CD4-positive, alpha-beta memory T cell (primary cell): ENCODE data around the gene TIMM9. TPM values are rescaled to one million over a fixed set of nuclear protein-coding genes. Genes with fewer than 3 reads are reported as not detected.

Source experiments
- CTCF ChIA-PET: fragments of 350-600 bp; sonication (Branson Sonifier 250); formaldehyde crosslinking; loops from one replicate; lab custom pipeline; 2021; ENCODE audit warnings: inconsistent platforms; ENCODE audit not compliant: partially characterized antibody; lab: Charles Lee
- POLR2A ChIA-PET: fragments of 350-600 bp; sonication (Branson Sonifier 250); formaldehyde crosslinking; loops from one replicate; lab custom pipeline; 2021; ENCODE audit not compliant: partially characterized antibody; lab: Charles Lee
- DNase-seq, 5 donors: peaks; one replicate each; pipeline versions ENCODE4 v3.0.0 to v3.0.0-alpha.2; 2020 to 2022; ENCODE audit warnings: mixed read lengths in 1 of 5
- H3K27ac ChIP-seq: one replicate; pipeline ENCODE4 v1.7.0; 2013; ENCODE audit warnings: low read depth, low read length
- H3K27me3 ChIP-seq: 2 replicates; pipeline ENCODE4 v1.7.0; 2013; ENCODE audit warnings: mild to moderate bottlenecking, low read length, moderate library complexity; ENCODE audit not compliant: insufficient read depth
- H3K36me3 ChIP-seq: 2 replicates; pipeline ENCODE4 v1.7.0; 2013; ENCODE audit warnings: mild to moderate bottlenecking, low read length, moderate library complexity; ENCODE audit not compliant: insufficient read depth
- H3K4me1 ChIP-seq: 2 replicates; pipeline ENCODE4 v1.7.0; 2013; ENCODE audit warnings: mild to moderate bottlenecking, low read length, moderate library complexity; ENCODE audit not compliant: insufficient read depth
- H3K4me3 ChIP-seq, 2 donors: one replicate each; pipeline ENCODE4 v1.7.0; 2013; ENCODE audit warnings: low read length in 2 of 2, mild to moderate bottlenecking in 1 of 2
- H3K9me3 ChIP-seq, 2 donors: one replicate each; pipeline ENCODE4 v1.7.0; 2013; ENCODE audit warnings: low read length in 2 of 2, control low read depth in 1 of 2; ENCODE audit not compliant: control insufficient read depth in 1 of 2
- H3K27ac Mint-ChIP-seq, 7 donors: one replicate each; pipeline ENCODE4 v1.8.0; 2020 to 2021; ENCODE audit warnings: mixed read lengths in 7 of 7, mild to moderate bottlenecking in 6 of 7, inconsistent platforms in 3 of 7, moderate library complexity in 3 of 7
- H3K27me3 Mint-ChIP-seq, 2 donors: one replicate each; pipeline ENCODE4 v1.8.0; 2020 to 2021; ENCODE audit warnings: mixed read lengths in 2 of 2
- H3K36me3 Mint-ChIP-seq, 2 donors: one replicate each; pipeline ENCODE4 v1.8.0; 2020 to 2021; ENCODE audit warnings: mixed read lengths in 2 of 2, inconsistent platforms in 1 of 2, mild to moderate bottlenecking in 1 of 2
- H3K4me1 Mint-ChIP-seq, 4 donors: one replicate each; pipeline ENCODE4 v1.8.0; 2020 to 2021; ENCODE audit warnings: mixed read lengths in 4 of 4, mild to moderate bottlenecking in 1 of 4
- H3K4me3 Mint-ChIP-seq, 8 donors: one replicate each; pipeline ENCODE4 v1.8.0; 2020 to 2021; ENCODE audit warnings: mixed read lengths in 8 of 8, mild to moderate bottlenecking in 7 of 8, moderate library complexity in 6 of 8, inconsistent platforms in 3 of 8
- H3K9me3 Mint-ChIP-seq, 8 donors: one replicate each; pipeline ENCODE4 v1.8.0; 2020 to 2021; ENCODE audit warnings: mixed read lengths in 8 of 8, mild to moderate bottlenecking in 5 of 8, inconsistent platforms in 3 of 8, moderate library complexity in 1 of 8
- intact Hi-C: fragments of 100-400 bp; cut with micrococcal nuclease; formaldehyde crosslinking; loops from one replicate; pipeline ENCODE4 v1.15.1; 2023
- polyA plus RNA-seq, 2 donors: library from polyadenylated mRNA; unstranded; fragments of 300-500 nt; fragmentation: Illumina TruSeq; gene quantifications; one replicate each; pipeline ENCODE4 v1.2.3, GENCODE V29; 2021
- total RNA-seq, 2 experiments: library from RNA; stranded (reverse); gene quantifications; one replicate each; pipeline ENCODE4 v1.2.3, GENCODE V29; 2021

Gene TIMM9
- 10 to 100 TPM; 28.0 to 28.3 TPM for total RNA-seq
- 10 to 100 TPM; 41.5 to 51.9 TPM for polyA plus RNA-seq

- H3K4me1 Mint-ChIP-seq = peaks cover 23 to 67% (median 44%) of the 10 kb centered on the region in 4 donors
- Histone ChIP-seq H3K4me3 (peak within 1 kb of the TSS; percentile 90 to 96), H3K9me3 (no peaks in the 10 kb centered on the region), H3K27ac (peak within 1 kb of the TSS; percentile 88), H3K4me1 (peaks cover 39% of the 10 kb centered on the region), H3K36me3 (no peaks in the 10 kb centered on the region), H3K27me3 (no peaks in the 10 kb centered on the region)
- CTCF ChIA-PET = interaction anchor here (1.1 to 5.6 kb wide), 5 partner anchors 14 to 1158 kb away, joined by 3 to 49 read pairs (median 3); partner anchors contain the start of genes AP5M1, ARID4A, EXOC5 and TOMM20L
- H3K9me3 Mint-ChIP-seq = peaks cover 0 to 4% (median 0%) of the 10 kb centered on the region in 8 donors
- POLR2A ChIA-PET = interaction anchor here (0.5 to 3.1 kb wide), 27 partner anchors 13 to 1822 kb away, joined by 3 to 68 read pairs (median 4); partner anchors contain the start of genes ACTR10, AP5M1, ARID4A and DAAM1
- intact Hi-C loops = loop anchor here (1.0 to 5.0 kb wide), 11 partner anchors 32 to 1821 kb away; partner anchors contain the start of genes ARID4A, DAAM1, JKAMP and L3HYPDH
- peaks cover 0 to 2% of the 10 kb centered on the region in 2 donors for H3K27me3 Mint-ChIP-seq
- peak within 1 kb of the TSS; percentile 91 to 97 (median 94) for H3K4me3 Mint-ChIP-seq
- peak within 1 kb of the TSS; percentile 94 to 100 (median 98) for H3K27ac Mint-ChIP-seq
- H3K36me3 Mint-ChIP-seq = peaks cover 11 to 35% of the 10 kb centered on the region in 2 donors
- DNase-seq = peak; percentile 95 to 99 (median 98)
Measured at GRCh38 chr14:58427281-58428117, at the start of gene TIMM9, which contains the start of gene KIAA0586. Gene TIMM9, minus strand, starts transcription at chr14:58427531. Its CDS starts 15,586 bp downstream, at chr14:58411945. Gene KIAA0586, plus strand, starts transcription at chr14:58427719. Its CDS starts 546 bp downstream, at chr14:58428265.

GRCh38 chr14:58476320-58476719 lies 49.0 kb upstream of the TIMM9 start:
- peak overlapping the region in 2 of 7 donors; percentile 19 to 29 for H3K27ac Mint-ChIP-seq

GRCh38 chr14:58469309-58469708 lies 42.0 kb upstream of the TIMM9 start:
- CTCF ChIA-PET = no interaction called here
- no peaks in the 10 kb centered on the region for H3K9me3 ChIP-seq
- no peaks in the 10 kb centered on the region for H3K4me1 ChIP-seq
- no peak overlapping the region for H3K27ac Mint-ChIP-seq
- no peak overlapping the region for H3K4me3 Mint-ChIP-seq
- H3K9me3 Mint-ChIP-seq = no peaks in the 10 kb centered on the region
- POLR2A ChIA-PET = no interaction called here
- peaks cover 60% of the 10 kb centered on the region in 2 donors for H3K36me3 Mint-ChIP-seq
- intact Hi-C loops = no loop called here
- DNase-seq = no peak
- H3K27me3 Mint-ChIP-seq = no peaks in the 10 kb centered on the region
- no peaks in the 10 kb centered on the region for H3K4me1 Mint-ChIP-seq
- no peak overlapping the region for H3K4me3 ChIP-seq
- H3K27ac ChIP-seq = no peak overlapping the region
- peaks cover 16% of the 10 kb centered on the region for H3K36me3 ChIP-seq
- H3K27me3 ChIP-seq = no peaks in the 10 kb centered on the region

More at GRCh38 chr14:58476320-58476719, 49.0 kb upstream of the TIMM9 start:
- Histone ChIP-seq H3K4me1 (no peaks in the 10 kb centered on the region), H3K27ac (no peak overlapping the region), H3K4me3 (no peak overlapping the region), H3K36me3 (peaks cover 21% of the 10 kb centered on the region), H3K9me3 (no peaks in the 10 kb centered on the region), H3K27me3 (no peaks in the 10 kb centered on the region)
- Mint-ChIP-seq H3K9me3 (no peaks in the 10 kb centered on the region), H3K36me3 (peaks cover 70 to 71% of the 10 kb centered on the region in 2 donors), H3K4me3 (no peak overlapping the region), H3K4me1 (peaks cover 0 to 5% (median under 1%) of the 10 kb centered on the region in 4 donors), H3K27me3 (no peaks in the 10 kb centered on the region)
- no peak for DNase-seq
- intact Hi-C loops = no loop called here
- CTCF ChIA-PET = interaction anchor here (1.1 kb wide), 1 partner anchor 21 kb away, joined by 3 read pairs; no protein-coding TSS in a partner anchor
- POLR2A ChIA-PET = no interaction called here

- Histone ChIP-seq H3K4me3 (no peak overlapping the region), H3K27ac (no peak overlapping the region), H3K36me3 (peaks cover 25% of the 10 kb centered on the region), H3K9me3 (no peaks in the 10 kb centered on the region), H3K27me3 (no peaks in the 10 kb centered on the region), H3K4me1 (no peaks in the 10 kb centered on the region)
- Mint-ChIP-seq H3K36me3 (peaks cover 58 to 65% of the 10 kb centered on the region in 2 donors), H3K27me3 (no peaks in the 10 kb centered on the region), H3K27ac (no peak overlapping the region), H3K4me1 (peaks cover 0 to 5% (median under 1%) of the 10 kb centered on the region in 4 donors), H3K9me3 (no peaks in the 10 kb centered on the region), H3K4me3 (no peak overlapping the region)
- intact Hi-C loops = no loop called here
- CTCF ChIA-PET = interaction anchor here (0.8 to 1.6 kb wide), 2 partner anchors 10 to 34 kb away, joined by 3 to 9 read pairs; no protein-coding TSS in a partner anchor
- DNase-seq = no peak
- POLR2A ChIA-PET = no interaction called here
Measured at GRCh38 chr14:58467575-58467974, 40.2 kb upstream of the TIMM9 start.

- no peaks in the 10 kb centered on the region for H3K9me3 Mint-ChIP-seq
- CTCF ChIA-PET = interaction anchor here (1.6 kb wide), 1 partner anchor 35 kb away, joined by 9 read pairs; no protein-coding TSS in a partner anchor
- no peak overlapping the region for H3K4me3 Mint-ChIP-seq
- Histone ChIP-seq H3K4me3 (no peak overlapping the region), H3K9me3 (no peaks in the 10 kb centered on the region), H3K27me3 (no peaks in the 10 kb centered on the region), H3K27ac (no peak overlapping the region), H3K36me3 (peaks cover 25% of the 10 kb centered on the region), H3K4me1 (no peaks in the 10 kb centered on the region)
- no peak for DNase-seq
- H3K4me1 Mint-ChIP-seq = peaks cover 0 to 5% (median under 1%) of the 10 kb centered on the region in 4 donors
- no peaks in the 10 kb centered on the region for H3K27me3 Mint-ChIP-seq
- intact Hi-C loops = no loop called here
- H3K36me3 Mint-ChIP-seq = peaks cover 55 to 66% of the 10 kb centered on the region in 2 donors
- POLR2A ChIA-PET = no interaction called here
- no peak overlapping the region for H3K27ac Mint-ChIP-seq
Measured at GRCh38 chr14:58466459-58466858, 39.1 kb upstream of the TIMM9 start.

- Mint-ChIP-seq H3K27me3 (no peaks in the 10 kb centered on the region), H3K4me1 (peaks cover 0 to 5% (median under 1%) of the 10 kb centered on the region in 4 donors), H3K4me3 (no peak overlapping the region), H3K9me3 (no peaks in the 10 kb centered on the region), H3K36me3 (peaks cover 60 to 67% of the 10 kb centered on the region in 2 donors), H3K27ac (no peak overlapping the region)
- Histone ChIP-seq H3K27me3 (no peaks in the 10 kb centered on the region), H3K36me3 (peaks cover 25% of the 10 kb centered on the region), H3K27ac (no peak overlapping the region), H3K4me1 (no peaks in the 10 kb centered on the region), H3K9me3 (no peaks in the 10 kb centered on the region), H3K4me3 (no peak overlapping the region)
- intact Hi-C loops = no loop called here
- CTCF ChIA-PET = no interaction called here
- DNase-seq = no peak
- POLR2A ChIA-PET = no interaction called here
Measured at GRCh38 chr14:58465421-58465820, 38.1 kb upstream of the TIMM9 start.

GRCh38 chr14:58464652-58465051 lies 37.3 kb upstream of the TIMM9 start:
- Histone ChIP-seq H3K36me3 (peaks cover 29% of the 10 kb centered on the region), H3K27me3 (no peaks in the 10 kb centered on the region), H3K9me3 (no peaks in the 10 kb centered on the region), H3K4me3 (no peak overlapping the region), H3K27ac (no peak overlapping the region), H3K4me1 (no peaks in the 10 kb centered on the region)
- intact Hi-C loops = no loop called here
- Mint-ChIP-seq H3K9me3 (no peaks in the 10 kb centered on the region), H3K27ac (no peak overlapping the region), H3K27me3 (no peaks in the 10 kb centered on the region), H3K4me3 (no peak overlapping the region), H3K36me3 (peaks cover 67 to 74% of the 10 kb centered on the region in 2 donors), H3K4me1 (peaks cover 0 to 5% (median 3%) of the 10 kb centered on the region in 4 donors)
- ChIA-PET POLR2A (no interaction called here), CTCF (no interaction called here)
- no peak for DNase-seq
